Erythroblast (primary cell): ENCODE measurements around the gene TMIGD1.

Experiments
- GATA1 ChIP-seq: IDR thresholded peaks from 2 replicates; pipeline ENCODE4 v1.6.1; 2011; ENCODE audit warnings: low read depth, mild to moderate bottlenecking, control low read depth, low read length, moderate library complexity
- POLR2A ChIP-seq: IDR thresholded peaks from 2 replicates; pipeline ENCODE4 v1.6.1; 2011; ENCODE audit warnings: mild to moderate bottlenecking, low read length

DNA sequence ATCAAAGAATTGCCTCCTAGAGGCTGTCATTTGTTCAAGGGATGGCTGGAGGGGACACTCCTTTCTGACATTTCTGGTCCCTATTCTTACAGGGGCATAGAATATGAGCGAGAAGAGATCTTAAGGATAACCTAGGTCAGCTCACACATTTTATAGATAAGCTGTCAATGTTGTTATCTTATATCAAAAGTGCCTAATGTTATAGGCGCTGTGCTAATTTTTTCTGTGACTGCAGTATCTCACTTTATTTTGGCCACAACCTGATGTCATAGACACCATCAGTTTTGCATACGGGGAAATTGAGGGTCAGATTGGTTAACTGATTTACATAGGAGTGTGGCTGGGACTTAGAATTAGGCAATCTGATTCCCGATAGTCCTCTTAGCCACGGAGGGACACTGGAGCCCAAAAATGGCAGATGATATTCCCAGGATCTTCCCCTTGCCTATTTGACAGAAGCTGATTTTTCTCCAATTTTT, 46.1 kb upstream of the TMIGD1 start:
- TF ChIP-seq POLR2A (no peak), GATA1 (no peak)
